HTR-8/SVneo (cell line): Measurements from ENCODE around the gene TIMP2.

Source experiments
- DNase-seq: peaks from one replicate; pipeline ENCODE4 v3.0.0; 2011; ENCODE audit warnings: low spot score, mixed read lengths; ENCODE audit not compliant: insufficient read length
- FAIRE-seq: peaks from 2 replicates; lab custom pipeline; 2011; peaks lifted over from hg19 to GRCh38; lab: Jason Lieb, UNC

The TIMP2 gene

GRCh38 chr17:78823282-78824046 lies 101.7 kb downstream of the TIMP2 start:
- no peak for FAIRE-seq
- DNase-seq, result no peak

- peak; percentile 46 for DNase-seq
- peak; percentile 74 for FAIRE-seq
Observed at GRCh38 chr17:78822552-78822951, 102.6 kb downstream of the TIMP2 start.

GRCh38 chr17:78821961-78822360 lies 103.2 kb downstream of the TIMP2 start:
- FAIRE-seq, result no peak
- no peak for DNase-seq

GRCh38 chr17:78820841-78821240 lies 104.3 kb downstream of the TIMP2 start:
- FAIRE-seq (no peak), DNase-seq (no peak)

GRCh38 chr17:78819806-78820792 lies 105.1 kb downstream of the TIMP2 start:
- DNase-seq (no peak), FAIRE-seq (no peak)

GRCh38 chr17:78819402-78819801 lies 105.8 kb downstream of the TIMP2 start:
- DNase-seq (no peak), FAIRE-seq (no peak)

GRCh38 chr17:78818932-78819331 lies 106.3 kb downstream of the TIMP2 start:
- FAIRE-seq (no peak), DNase-seq (no peak)

- no peak for FAIRE-seq
- no peak for DNase-seq
Observed at GRCh38 chr17:78818152-78818846, 106.9 kb downstream of the TIMP2 start.

- no peak for DNase-seq
- FAIRE-seq, result peak; percentile 44
Observed at GRCh38 chr17:78817123-78817522, 108.1 kb downstream of the TIMP2 start.

GRCh38 chr17:78815696-78816095 lies 109.5 kb downstream of the TIMP2 start:
- no peak for DNase-seq
- FAIRE-seq, result peak; percentile 76

- no peak for FAIRE-seq
- DNase-seq, result no peak
Observed at GRCh38 chr17:78812855-78813254, 112.3 kb downstream of the TIMP2 start.

GRCh38 chr17:78808163-78808562 lies 117.0 kb downstream of the TIMP2 start:
- FAIRE-seq (no peak), DNase-seq (no peak)

GRCh38 chr17:78806451-78806850 lies 118.7 kb downstream of the TIMP2 start:
- DNase-seq, result no peak
- FAIRE-seq, result no peak

- DNase-seq (no peak), FAIRE-seq (peak; percentile 9)
Observed at GRCh38 chr17:78805301-78805700, 119.9 kb downstream of the TIMP2 start.

- no peak for DNase-seq
- FAIRE-seq, result no peak
Observed at GRCh38 chr17:78804777-78805176, 120.4 kb downstream of the TIMP2 start.

- no peak for FAIRE-seq
- no peak for DNase-seq
Observed at GRCh38 chr17:78803186-78803845, 121.9 kb downstream of the TIMP2 start.
